HG03175 (cell line): ENCODE measurements around the gene SSTR1.

Source experiments
- ATAC-seq: cut with Tn5 transposase; IDR thresholded peaks from one replicate; pipeline ENCODE4 v1.9.1; 2021; ENCODE audit warnings: mild to moderate bottlenecking, moderate library complexity; ENCODE audit not compliant: unreplicated experiment

Gene SSTR1

GRCh38 chr14:38233218-38233617 lies 25.5 kb downstream of the SSTR1 start:
- ATAC-seq: no peak

GRCh38 chr14:38238332-38238731 lies 30.6 kb downstream of the SSTR1 start:
- ATAC-seq: no peak

GRCh38 chr14:38238878-38239277 lies 31.2 kb downstream of the SSTR1 start:
- ATAC-seq: no peak

- no peak for ATAC-seq
These were observed 36.1 kb downstream of the SSTR1 start for GRCh38 chr14:38243696-38244240.

- ATAC-seq: no peak
These were observed 40.8 kb downstream of the SSTR1 start for GRCh38 chr14:38248321-38249028.

GRCh38 chr14:38250331-38250730 lies 42.6 kb downstream of the SSTR1 start:
- ATAC-seq: no peak

- ATAC-seq: no peak
These were observed 44.5 kb downstream of the SSTR1 start for GRCh38 chr14:38252066-38252710.

GRCh38 chr14:38253676-38254075 lies 46.0 kb downstream of the SSTR1 start:
- ATAC-seq: no peak

GRCh38 chr14:38254571-38255407 lies 47.1 kb downstream of the SSTR1 start:
- ATAC-seq: no peak

GRCh38 chr14:38255408-38255672 lies 47.6 kb downstream of the SSTR1 start:
- ATAC-seq: no peak

- no peak for ATAC-seq
These were observed 48.2 kb downstream of the SSTR1 start, which contains the start of gene CLEC14A for GRCh38 chr14:38255673-38256532. Gene CLEC14A (minus strand): TSS chr14:38256093. CDS start chr14:38256022, 71 bp downstream.

GRCh38 chr14:38256533-38256840 lies 48.8 kb downstream of the SSTR1 start:
- ATAC-seq: no peak

GRCh38 chr14:38257507-38257906 lies 49.8 kb downstream of the SSTR1 start:
- no peak for ATAC-seq

- ATAC-seq: no peak
These were observed 53.9 kb downstream of the SSTR1 start for GRCh38 chr14:38261620-38262019.
